Measurements from ENCODE around the gene CLASP1. TPM values are rescaled to one million over a fixed set of nuclear protein-coding genes. Genes with fewer than 3 reads are reported as not detected.

Gene CLASP1
- total RNA-seq, 4 donors from 2014 or later: 43.0 to 53.9 (median 51.3) TPM

DNA sequence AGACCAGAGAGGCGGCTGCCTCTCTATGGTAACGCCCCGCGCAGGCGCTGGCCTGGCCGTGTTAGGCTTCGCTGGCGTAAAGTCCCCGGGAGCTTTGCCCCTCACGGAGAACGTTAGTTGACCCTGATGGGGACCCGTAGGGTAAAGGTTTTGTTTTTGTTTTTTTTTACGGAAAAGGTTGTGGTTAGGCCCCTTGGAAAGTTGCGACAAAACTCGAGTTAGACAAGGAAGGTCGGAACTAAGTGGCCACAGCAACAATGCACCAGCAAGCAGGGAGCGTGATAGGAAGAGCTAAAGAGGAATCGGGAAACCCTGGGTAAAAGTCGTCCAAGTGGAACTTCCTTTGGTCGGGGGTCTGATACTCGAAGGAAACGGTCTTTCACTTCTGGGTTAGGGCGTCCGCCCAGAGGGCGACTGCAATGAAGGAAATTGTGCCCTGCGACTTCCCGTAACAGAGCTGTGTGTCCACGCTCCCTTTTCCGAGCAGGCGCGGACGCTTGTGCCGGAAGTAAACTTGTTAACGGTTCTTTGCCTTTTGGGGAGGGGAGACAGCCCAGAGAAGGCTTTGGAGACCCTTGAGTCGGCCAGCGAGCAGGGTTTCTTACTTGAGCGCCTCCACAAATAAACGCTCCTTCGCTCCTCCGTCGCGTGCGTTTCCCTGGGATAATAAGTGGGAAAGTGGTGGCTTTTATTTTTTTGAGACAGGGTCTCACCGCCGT lies 493 bp upstream of the CLASP1 start:
- intact Hi-C loops (cut with DNase I; ENCODE audit: low total_unique reads) (loop anchor here (2.0 kb wide), 1 partner anchor 119 kb away; the partner anchor contains the start of gene RNU4ATAC), in situ Hi-C loops (cut with MboI; ENCODE audit: low pct_ligation_motif_present in 1 of 4, low pct_unique_long_range_greater_than_20kb in 1 of 4, low sequenced_read_pairs in 3 of 4) (loop anchor here in 1 of 4 donors (10.0 kb wide), 2 partner anchors 85 to 115 kb away; partner anchors contain the start of genes NIFK and RNU4ATAC)
- peak; percentile 97 for DNase-seq

DNA sequence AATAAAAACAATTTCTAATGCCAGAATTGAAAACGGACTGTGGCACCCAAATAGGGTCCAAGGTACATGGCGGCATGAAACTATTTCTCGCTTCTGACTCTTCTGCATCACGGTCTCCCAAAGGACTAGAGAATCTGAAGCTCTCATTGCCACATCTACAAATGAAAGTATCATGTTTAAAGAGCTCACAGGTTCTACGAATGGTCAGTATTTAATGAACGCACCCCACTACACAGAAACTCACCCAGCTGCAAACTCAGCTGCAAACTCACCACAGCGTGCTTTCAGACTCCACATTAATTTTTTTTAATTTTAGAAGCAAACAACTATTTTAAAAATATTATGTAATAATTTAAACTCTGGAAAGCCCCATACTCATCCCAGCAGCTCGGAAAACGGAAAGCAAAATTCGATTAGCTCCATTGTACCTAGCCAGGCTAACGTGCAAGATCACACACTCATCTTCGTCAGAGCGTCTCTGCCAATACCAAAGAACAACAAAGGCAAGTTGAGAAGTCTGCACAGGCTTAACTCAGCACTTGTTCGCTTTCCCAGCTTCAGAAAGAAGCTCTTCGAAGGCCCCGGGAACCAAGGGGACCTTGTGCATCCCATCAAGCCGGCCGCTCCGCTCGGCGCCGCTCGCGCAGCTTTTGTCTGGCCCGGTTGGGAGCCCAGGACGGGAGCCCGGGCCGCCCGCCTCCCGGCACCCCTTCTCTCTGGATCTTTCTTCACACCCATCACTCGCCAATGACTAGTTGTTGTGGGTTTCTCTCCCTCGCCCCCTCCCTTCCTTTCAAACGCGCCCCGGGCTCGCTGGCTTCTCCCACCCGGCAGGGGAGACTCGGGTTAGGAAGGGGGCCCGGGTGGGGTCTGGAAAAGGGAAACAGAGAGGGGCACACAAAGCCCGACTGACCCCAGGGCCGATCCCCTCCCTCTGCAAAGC lies 785 bp downstream of the CLASP1 start:
- H3K36me3 ChIP-seq: no peaks in the 10 kb centered on the region
- H3K9me3 ChIP-seq: no peaks in the 10 kb centered on the region
- in situ Hi-C loops (cut with MboI; ENCODE audit: low pct_ligation_motif_present in 1 of 4, low pct_unique_long_range_greater_than_20kb in 1 of 4, low sequenced_read_pairs in 3 of 4) (no loop called here), intact Hi-C loops (cut with DNase I; ENCODE audit: low total_unique reads) (no loop called here)
- peaks cover 0 to 34% (median 25%) of the 10 kb centered on the region in 4 donors for H3K4me1 ChIP-seq
- DNase-seq: peak; percentile 47
- 1 to 8% methylated on average over 5 to 41 of the region's 41 CpGs for WGBS, 2 donors (ENCODE audit: low coverage in 1 of 2)
- TF ChIP-seq POLR2A (IDR thresholded peaks at IDR 0.05) (no peak), CTCF (IDR thresholded peaks at IDR 0.05) (no peak), POLR2AphosphoS5 (IDR thresholded peaks at IDR 0.05) (peak in 1 of 3 donors; percentile 25), EP300 (IDR thresholded peaks at IDR 0.05; ENCODE audit: low read depth) (no peak)
- H3K27ac ChIP-seq: peak overlapping the region; percentile 95 to 99 (median 98)
- H3K4me3 ChIP-seq: peak overlapping the region; percentile 79 to 96 (median 88)
- no peaks in the 10 kb centered on the region for H3K27me3 ChIP-seq

More for the DNA sequence above, 493 bp upstream of the CLASP1 start:
- no peaks in the 10 kb centered on the region for H3K36me3 ChIP-seq
- H3K27ac ChIP-seq: peak overlapping the region; percentile 95 to 99 (median 98)
- H3K4me1 ChIP-seq: peaks cover 0 to 34% (median 25%) of the 10 kb centered on the region in 4 donors
- 0% methylated on average over 9 to 45 of the region's 45 CpGs for WGBS, 2 donors (ENCODE audit: low coverage in 1 of 2)
- no peaks in the 10 kb centered on the region for H3K27me3 ChIP-seq
- peak overlapping the region; percentile 36 to 96 (median 84) for H3K4me3 ChIP-seq
- H3K9me3 ChIP-seq: no peaks in the 10 kb centered on the region
- peak; percentile 66 for TF ChIP-seq POLR2A (IDR thresholded peaks at IDR 0.05)
- peak; percentile 64 to 77 (median 70) for TF ChIP-seq POLR2AphosphoS5 (IDR thresholded peaks at IDR 0.05)
- no peak for TF ChIP-seq EP300 (IDR thresholded peaks at IDR 0.05; ENCODE audit: low read depth)

DNA sequence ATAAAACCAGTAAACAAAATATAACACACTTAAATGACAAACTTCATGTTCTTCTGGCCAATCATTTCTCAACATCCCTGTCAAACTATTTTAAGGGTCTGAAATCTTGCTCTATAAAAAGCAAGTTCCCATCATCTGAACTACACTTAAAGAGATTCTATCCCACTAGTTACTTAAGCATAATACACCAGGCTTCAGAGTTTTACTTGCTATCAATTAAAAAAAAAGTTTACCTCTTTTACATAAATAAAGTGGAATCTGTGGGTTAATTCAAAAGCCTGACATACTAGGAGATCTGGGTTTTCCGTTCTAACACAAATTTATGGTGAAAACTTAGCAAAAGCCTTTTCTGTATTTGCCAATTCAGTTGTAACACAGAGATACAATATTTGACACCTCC lies 1.9 kb downstream of the CLASP1 start:
- intact Hi-C loops (cut with DNase I; ENCODE audit: low total_unique reads): no loop called here
- Histone ChIP-seq H3K9me3 (no peaks in the 10 kb centered on the region), H3K4me1 (peaks cover 0 to 34% (median 25%) of the 10 kb centered on the region in 4 donors), H3K27ac (peak overlapping the region in 3 of 4 donors; percentile 95 to 98 (median 97)), H3K36me3 (no peaks in the 10 kb centered on the region), H3K27me3 (no peaks in the 10 kb centered on the region), H3K4me3 (peak overlapping the region in 1 of 4 donors; percentile 96)
- TF ChIP-seq CTCF (IDR thresholded peaks at IDR 0.05) (no peak), POLR2A (IDR thresholded peaks at IDR 0.05) (no peak), POLR2AphosphoS5 (IDR thresholded peaks at IDR 0.05) (no peak), EP300 (IDR thresholded peaks at IDR 0.05; ENCODE audit: low read depth) (no peak)
- 71% methylated on average over 1 of the region's 1 CpG; no CpG with 5 or more reads in 1 of the 2 donors for WGBS, 2 donors (ENCODE audit: low coverage in 1 of 2)
- DNase-seq: no peak
- in situ Hi-C loops (cut with MboI; ENCODE audit: low pct_ligation_motif_present in 1 of 4, low pct_unique_long_range_greater_than_20kb in 1 of 4, low sequenced_read_pairs in 3 of 4): no loop called here

DNA sequence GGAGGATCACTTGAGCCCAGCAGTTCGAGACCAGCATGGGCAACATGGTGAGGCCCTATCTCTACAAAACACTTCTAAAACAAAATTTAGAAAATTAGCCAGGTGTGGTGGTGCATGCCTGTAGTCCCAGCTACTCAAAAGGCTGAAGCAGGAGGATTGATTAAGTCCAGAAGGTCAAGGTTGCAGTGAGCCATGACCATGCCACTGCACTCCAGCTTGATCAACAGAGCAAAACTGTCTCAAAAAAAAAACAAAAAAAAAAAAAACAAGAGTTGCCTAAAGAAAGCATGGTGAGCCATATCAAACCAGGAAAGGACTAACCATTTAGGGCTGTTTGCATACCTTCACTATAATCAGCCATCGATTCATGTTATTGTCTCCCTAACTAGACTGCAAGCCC lies 4.5 kb downstream of the CLASP1 start:
- Histone ChIP-seq H3K27me3 (no peaks in the 10 kb centered on the region), H3K4me1 (peaks cover 0 to 17% (median 14%) of the 10 kb centered on the region in 4 donors), H3K9me3 (no peaks in the 10 kb centered on the region), H3K4me3 (no peak overlapping the region), H3K36me3 (no peaks in the 10 kb centered on the region), H3K27ac (no peak overlapping the region)
- intact Hi-C loops (cut with DNase I; ENCODE audit: low total_unique reads): no loop called here
- in situ Hi-C loops (cut with MboI; ENCODE audit: low pct_ligation_motif_present in 1 of 4, low pct_unique_long_range_greater_than_20kb in 1 of 4, low sequenced_read_pairs in 3 of 4): no loop called here
- TF ChIP-seq EP300 (IDR thresholded peaks at IDR 0.05; ENCODE audit: low read depth): no peak
- 89 to 93% methylated on average over 1 to 2 of the region's 2 CpGs for WGBS, 2 donors (ENCODE audit: low coverage in 1 of 2)
- DNase-seq: no peak
